ENCODE results near the gene ZBTB8OS.

The ZBTB8OS gene

GRCh38 chr1:32611859-32612188 lies 38.5 kb downstream of the ZBTB8OS start:
- DNase-seq (ENCODE audit: low spot score) = no peak

GRCh38 chr1:32609180-32609579 lies 41.2 kb downstream of the ZBTB8OS start:
- no peak for DNase-seq (ENCODE audit: low spot score)

- no peak for DNase-seq (ENCODE audit: low spot score)
These were observed 43.6 kb downstream of the ZBTB8OS start for GRCh38 chr1:32606565-32607371.

- DNase-seq (ENCODE audit: low spot score) = no peak
These were observed 44.5 kb downstream of the ZBTB8OS start for GRCh38 chr1:32605711-32606424.

- DNase-seq (ENCODE audit: low spot score) = no peak
These were observed 50.3 kb downstream of the ZBTB8OS start for GRCh38 chr1:32600034-32600433.

- no peak for DNase-seq (ENCODE audit: low spot score)
These were observed 57.4 kb downstream of the ZBTB8OS start for GRCh38 chr1:32592943-32593342.

GRCh38 chr1:32580348-32581017 lies 69.9 kb downstream of the ZBTB8OS start:
- no peak for DNase-seq (ENCODE audit: low spot score)
